GM12872 (cell line): ENCODE results near the gene DPP4.
A peak's percentile ranks its signal among the peaks of the same experiment; 100 is the strongest.

Experiments used
- TF ChIP-seq, protein P1 (sequence below): IDR thresholded peaks from 3 replicates; pipeline ENCODE4 v1.5.1; 2011; ENCODE audit warnings: low read depth, mild to moderate bottlenecking, low read length, moderate library complexity; ENCODE audit not compliant: insufficient read depth

DPP4 gene

GRCh38 chr2:162013514-162014475, 60.2 kb downstream of the DPP4 start:
- TF ChIP-seq, protein P1, sequence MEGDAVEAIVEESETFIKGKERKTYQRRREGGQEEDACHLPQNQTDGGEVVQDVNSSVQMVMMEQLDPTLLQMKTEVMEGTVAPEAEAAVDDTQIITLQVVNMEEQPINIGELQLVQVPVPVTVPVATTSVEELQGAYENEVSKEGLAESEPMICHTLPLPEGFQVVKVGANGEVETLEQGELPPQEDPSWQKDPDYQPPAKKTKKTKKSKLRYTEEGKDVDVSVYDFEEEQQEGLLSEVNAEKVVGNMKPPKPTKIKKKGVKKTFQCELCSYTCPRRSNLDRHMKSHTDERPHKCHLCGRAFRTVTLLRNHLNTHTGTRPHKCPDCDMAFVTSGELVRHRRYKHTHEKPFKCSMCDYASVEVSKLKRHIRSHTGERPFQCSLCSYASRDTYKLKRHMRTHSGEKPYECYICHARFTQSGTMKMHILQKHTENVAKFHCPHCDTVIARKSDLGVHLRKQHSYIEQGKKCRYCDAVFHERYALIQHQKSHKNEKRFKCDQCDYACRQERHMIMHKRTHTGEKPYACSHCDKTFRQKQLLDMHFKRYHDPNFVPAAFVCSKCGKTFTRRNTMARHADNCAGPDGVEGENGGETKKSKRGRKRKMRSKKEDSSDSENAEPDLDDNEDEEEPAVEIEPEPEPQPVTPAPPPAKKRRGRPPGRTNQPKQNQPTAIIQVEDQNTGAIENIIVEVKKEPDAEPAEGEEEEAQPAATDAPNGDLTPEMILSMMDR, result no peak

DNA sequence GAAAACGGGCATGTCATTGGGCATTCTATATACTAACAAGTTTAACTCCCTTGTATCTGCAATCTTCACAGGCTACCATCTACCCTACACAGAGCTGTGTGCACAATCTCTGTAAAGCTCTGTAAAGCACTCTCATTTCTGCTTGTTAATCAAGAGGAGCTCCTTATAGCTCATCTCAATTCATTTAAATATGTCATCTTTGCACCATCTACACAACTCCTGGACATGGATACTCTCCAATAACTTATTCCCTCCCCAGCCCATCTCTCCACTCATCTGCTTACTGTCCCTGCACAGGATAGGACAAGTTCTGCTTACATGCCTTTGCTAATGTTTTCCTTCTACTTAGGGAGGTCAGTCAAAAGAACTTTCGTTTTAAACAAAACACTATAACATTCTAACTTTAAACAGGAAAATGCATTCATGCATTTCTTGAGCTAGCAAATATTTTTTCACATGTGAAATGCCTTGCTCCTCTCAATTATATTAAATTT, 61.4 kb downstream of the DPP4 start:
- TF ChIP-seq, protein P1, result no peak

- TF ChIP-seq, protein P1, result no peak
Observed at GRCh38 chr2:162011706-162012564, 62.1 kb downstream of the DPP4 start.

DNA sequence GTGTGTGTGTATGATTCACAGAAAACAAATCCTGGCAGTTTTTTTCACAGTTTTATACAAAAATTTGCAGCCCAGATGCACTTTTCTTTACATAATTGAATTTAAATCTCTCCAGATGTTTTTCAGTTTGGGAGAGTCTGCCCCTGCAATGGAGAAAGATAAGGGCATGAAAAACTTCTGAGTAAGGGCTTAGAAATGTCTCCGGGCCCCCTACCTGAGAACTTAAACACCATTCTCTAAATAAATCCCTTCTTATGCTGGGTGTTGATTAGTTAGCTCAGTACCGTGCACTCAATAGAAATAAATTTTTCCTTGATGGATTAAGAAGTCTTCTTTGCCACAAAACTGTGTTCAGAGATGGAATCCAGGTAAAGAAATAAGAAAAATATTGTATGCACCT, 64.5 kb downstream of the DPP4 start:
- TF ChIP-seq, protein P1, result no peak

- TF ChIP-seq, protein P1, result peak; percentile 32; the same call in 2 of the 3 replicates
Observed at GRCh38 chr2:162007447-162008040, 66.5 kb downstream of the DPP4 start.

DNA sequence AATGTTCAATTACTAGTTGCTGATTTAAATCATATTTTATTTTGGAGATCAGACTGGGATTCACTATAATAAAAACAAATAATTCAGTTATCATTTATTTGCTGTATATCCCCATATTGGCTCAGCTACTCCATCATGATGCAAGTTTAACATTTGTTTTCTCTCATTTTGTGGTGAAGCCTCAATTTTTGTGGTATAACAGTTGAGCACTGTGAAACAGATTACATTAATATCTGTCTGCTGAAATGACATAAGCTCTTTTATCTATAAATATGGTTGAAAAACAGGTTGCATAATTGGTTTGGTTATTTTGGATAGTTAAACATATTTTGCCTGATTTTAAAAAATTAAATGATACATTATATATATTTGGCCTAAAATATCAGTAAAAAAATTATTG, 67.7 kb downstream of the DPP4 start:
- TF ChIP-seq, protein P1, result no peak
